Measurements from ENCODE around the gene C3orf80.
"Not testable (repeated sequence)": the region's sequence is repeated elsewhere in the genome, so short reads cannot be mapped to it uniquely, and the experiment has no call there.

C3orf80 gene

DNA sequence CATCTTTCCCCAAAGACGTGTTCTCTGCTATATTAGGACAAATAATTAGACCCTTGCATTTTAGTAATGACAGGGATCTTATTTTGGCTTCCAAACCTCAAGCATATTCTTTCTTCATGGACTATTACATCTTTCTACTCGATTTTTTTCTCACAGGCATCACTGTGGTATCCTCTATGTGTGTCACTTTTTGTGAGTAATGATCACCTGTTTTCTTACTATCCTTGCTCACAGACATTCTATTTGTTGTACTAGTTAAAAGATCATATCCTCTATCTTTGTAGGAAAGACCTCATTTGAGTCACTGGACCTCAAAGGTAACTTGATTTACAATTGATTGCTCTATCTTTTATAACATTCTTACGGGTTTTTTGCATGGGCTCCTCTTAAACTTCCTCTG lies 6.8 kb downstream of the C3orf80 start:
- no peak overlapping the region for H3K27ac ChIP-seq
- TF ChIP-seq, protein P1, sequence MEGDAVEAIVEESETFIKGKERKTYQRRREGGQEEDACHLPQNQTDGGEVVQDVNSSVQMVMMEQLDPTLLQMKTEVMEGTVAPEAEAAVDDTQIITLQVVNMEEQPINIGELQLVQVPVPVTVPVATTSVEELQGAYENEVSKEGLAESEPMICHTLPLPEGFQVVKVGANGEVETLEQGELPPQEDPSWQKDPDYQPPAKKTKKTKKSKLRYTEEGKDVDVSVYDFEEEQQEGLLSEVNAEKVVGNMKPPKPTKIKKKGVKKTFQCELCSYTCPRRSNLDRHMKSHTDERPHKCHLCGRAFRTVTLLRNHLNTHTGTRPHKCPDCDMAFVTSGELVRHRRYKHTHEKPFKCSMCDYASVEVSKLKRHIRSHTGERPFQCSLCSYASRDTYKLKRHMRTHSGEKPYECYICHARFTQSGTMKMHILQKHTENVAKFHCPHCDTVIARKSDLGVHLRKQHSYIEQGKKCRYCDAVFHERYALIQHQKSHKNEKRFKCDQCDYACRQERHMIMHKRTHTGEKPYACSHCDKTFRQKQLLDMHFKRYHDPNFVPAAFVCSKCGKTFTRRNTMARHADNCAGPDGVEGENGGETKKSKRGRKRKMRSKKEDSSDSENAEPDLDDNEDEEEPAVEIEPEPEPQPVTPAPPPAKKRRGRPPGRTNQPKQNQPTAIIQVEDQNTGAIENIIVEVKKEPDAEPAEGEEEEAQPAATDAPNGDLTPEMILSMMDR (conservative IDR thresholded peaks at IDR 0.05), result no peak

DNA sequence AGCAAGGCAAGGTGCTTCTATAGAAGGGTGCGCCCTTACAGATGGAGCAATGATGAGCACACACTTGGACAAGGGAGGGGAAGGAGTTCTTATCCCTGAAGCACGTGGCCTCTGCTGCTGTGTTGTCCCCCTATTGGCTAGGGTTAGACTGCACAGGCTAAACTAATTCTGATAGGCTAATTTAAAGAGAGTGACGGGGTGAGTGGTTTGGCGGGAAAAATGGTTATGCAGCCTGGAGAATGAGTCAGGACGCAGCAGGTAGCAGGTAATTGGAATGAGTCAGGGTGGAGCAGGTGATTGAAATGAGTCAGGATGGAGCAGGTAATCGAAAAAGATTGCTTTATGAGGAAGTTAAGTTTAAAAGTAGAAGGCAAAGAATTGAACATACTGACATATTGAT lies 15.5 kb downstream of the C3orf80 start:
- not testable (repeated sequence) for H3K27ac ChIP-seq

DNA sequence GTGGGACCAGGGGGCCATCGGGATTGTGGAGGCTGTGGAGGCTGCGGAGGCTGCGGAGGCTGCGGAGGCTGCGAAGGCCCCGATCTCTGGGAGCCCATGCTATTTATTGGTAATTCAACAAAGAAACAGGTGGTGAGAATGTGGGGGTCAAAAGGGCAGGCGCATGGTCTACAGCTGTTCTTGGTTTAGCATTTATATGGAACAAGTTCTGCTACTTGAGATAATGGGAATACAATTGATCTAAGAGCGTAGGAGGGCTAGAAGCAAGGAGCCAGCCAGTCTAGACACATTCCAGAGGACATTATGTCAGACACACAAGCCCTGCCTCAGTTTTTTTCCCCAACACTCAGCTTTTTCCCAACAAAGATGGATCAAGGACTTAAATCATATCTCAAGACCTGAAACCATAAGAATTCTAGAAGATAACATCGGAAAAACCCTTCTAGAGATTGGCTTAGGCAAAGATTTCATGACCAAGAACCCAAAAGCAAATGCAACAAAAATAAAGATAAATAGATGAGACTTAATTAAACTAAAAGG lies 20.1 kb downstream of the C3orf80 start:
- TF ChIP-seq, protein P1 (conservative IDR thresholded peaks at IDR 0.05), result no peak
- no peak overlapping the region for H3K27ac ChIP-seq

DNA sequence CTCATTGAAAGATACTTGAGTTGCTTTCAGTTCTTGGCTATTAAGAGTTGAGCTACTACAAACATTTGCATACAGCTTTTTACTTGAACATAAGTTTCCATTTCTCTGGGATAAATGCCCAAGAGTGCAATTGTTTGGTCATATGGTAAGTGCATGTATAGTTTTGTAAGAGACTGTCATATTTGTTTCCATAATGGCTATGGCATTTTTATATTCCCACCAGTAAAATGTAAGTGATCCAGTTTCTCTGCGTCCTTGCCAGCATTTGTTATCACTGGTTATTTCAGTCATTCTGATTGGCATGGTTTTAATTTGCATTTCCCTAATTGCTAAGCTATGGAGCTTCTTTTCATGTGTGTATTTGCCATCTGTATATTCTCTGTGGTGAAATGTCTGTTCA lies 22.5 kb downstream of the C3orf80 start:
- TF ChIP-seq, protein P1 (conservative IDR thresholded peaks at IDR 0.05), result no peak
- H3K27ac ChIP-seq, result no peak overlapping the region

DNA sequence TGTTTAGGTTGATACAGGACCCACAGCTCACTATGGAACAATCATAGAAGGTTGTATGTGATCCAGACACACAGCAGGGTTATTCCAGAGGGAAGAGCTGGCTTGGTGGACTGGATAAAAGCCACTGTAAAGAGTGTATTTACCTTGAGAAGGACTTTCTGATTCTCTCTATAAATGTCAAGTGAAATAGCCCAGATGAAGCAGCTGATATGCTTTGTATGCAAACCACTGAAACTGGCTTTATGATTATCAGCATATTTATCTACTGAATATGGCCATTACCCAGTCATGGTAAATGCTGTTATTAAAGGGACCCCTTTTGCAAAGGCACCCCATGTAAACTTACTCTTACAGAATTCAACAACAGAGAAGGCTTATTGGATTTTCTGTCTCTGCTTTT lies 28.1 kb downstream of the C3orf80 start:
- H3K27ac ChIP-seq, result no peak overlapping the region
- TF ChIP-seq, protein P1 (conservative IDR thresholded peaks at IDR 0.05), result no peak

DNA sequence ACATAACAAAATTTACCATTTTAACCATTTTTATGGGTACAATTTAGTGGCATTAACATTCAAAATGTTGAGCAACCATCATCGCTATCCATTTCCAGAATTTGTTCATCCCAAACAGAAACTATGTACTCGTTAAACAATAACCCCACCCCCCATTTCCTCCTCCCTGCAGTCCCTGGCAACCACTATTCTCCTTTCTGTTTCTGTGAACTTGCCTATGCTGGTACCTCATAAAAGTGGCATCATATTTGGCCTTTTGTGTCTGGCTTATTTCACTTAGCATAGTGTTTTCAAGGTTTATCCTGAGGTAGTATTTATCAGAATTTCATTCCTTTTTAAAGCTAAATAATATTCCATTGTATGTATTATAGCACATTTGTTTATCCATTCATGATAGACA lies 32.4 kb downstream of the C3orf80 start:
- H3K27ac ChIP-seq, result no peak overlapping the region
- TF ChIP-seq, protein P1 (conservative IDR thresholded peaks at IDR 0.05), result no peak

DNA sequence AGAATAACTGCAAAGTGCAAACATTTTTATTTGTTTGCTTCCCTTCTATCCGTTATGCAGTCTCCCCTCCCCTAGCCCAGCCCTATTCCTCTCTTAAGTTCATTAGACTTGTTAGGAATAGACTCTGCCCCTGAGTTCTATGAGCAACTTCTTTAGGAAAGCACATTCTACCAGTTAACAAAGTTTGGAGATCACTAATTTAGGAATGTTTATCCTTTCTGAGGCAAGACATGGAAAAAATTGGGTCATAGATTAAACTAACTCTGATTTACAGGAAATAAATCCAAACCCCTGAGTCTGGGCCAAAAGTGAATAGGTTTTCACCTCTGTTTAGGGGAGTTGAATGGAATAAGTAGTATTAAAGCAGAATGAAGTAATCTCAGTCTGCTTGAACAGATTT lies 34.4 kb downstream of the C3orf80 start:
- H3K27ac ChIP-seq, result no peak overlapping the region
- TF ChIP-seq, protein P1 (conservative IDR thresholded peaks at IDR 0.05), result no peak

DNA sequence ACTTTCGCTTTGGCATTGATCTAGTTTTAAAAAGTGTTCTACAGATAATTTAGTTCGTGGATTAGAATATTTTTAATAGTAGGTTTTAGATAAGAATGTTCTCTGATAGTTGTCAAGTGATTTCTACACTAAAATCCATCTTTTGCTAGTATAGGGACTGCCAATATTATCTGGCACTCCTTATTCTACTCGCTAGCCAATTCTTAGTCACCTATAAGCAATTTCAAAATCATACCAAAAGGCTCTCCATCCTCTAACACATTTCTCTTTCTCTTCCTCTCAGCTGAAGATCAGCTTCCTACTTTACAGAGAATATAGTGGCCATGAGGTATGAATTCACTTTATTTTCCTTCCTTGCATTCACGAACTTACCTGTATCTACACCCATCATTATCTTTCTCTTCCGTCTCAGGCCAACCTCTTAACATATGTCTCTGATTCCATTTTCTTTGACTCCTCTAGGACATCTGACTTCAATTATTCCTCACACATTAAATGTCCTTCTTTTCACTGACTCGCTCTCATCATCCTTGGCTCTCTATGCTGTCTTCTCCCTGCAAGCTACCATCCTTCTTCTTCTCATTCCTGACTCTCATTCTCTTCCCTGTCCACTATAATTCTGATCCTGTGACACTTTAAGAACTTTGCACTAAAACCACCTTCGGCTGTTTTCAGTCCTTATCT lies 35.5 kb downstream of the C3orf80 start:
- TF ChIP-seq, protein P1 (conservative IDR thresholded peaks at IDR 0.05), result no peak
- H3K27ac ChIP-seq, result no peak overlapping the region
